Smooth muscle cell (in vitro differentiated cells): Measurements from ENCODE around the gene VPS51. TPM values are rescaled to one million over a fixed set of nuclear protein-coding genes. Genes with fewer than 3 reads are reported as not detected.

Source experiments
- DNase-seq: peaks from one replicate; lab custom pipeline; 2025; ENCODE audit not compliant: unreplicated experiment; lab: John Stamatoyannopoulos, UW
- H2AFZ ChIP-seq: fragments of 200-600 bp; sonication (generic); 2 replicates; pipeline ENCODE4 v1.6.0; 2016; ENCODE audit warnings: antibody characterized with exemption, low read depth, mild to moderate bottlenecking
- H3F3A ChIP-seq: fragments of 200-600 bp; sonication (generic); 2 replicates; pipeline ENCODE4 v1.6.0; 2017; ENCODE audit warnings: antibody characterized with exemption, low read depth
- H3K27ac ChIP-seq: fragments of 200-600 bp; sonication (generic); 2 replicates; pipeline ENCODE4 v1.5.1; 2016; ENCODE audit warnings: low read depth, mild to moderate bottlenecking
- H3K27me3 ChIP-seq: fragments of 200-600 bp; sonication (generic); 2 replicates; pipeline ENCODE4 v1.6.1; 2016; ENCODE audit warnings: low read depth, mild to moderate bottlenecking
- H3K36me3 ChIP-seq: fragments of 200-600 bp; sonication (generic); 2 replicates; pipeline ENCODE4 v1.5.1; 2016; ENCODE audit warnings: low read depth
- H3K4me1 ChIP-seq: fragments of 200-600 bp; sonication (generic); 2 replicates; pipeline ENCODE4 v1.5.1; 2016; ENCODE audit warnings: low read depth
- H3K4me2 ChIP-seq: fragments of 200-600 bp; sonication (generic); 2 replicates; pipeline ENCODE4 v1.6.0; 2016; ENCODE audit warnings: mild to moderate bottlenecking
- H3K4me3 ChIP-seq: fragments of 200-600 bp; sonication (generic); 2 replicates; pipeline ENCODE4 v1.5.1; 2016; ENCODE audit warnings: mild to moderate bottlenecking
- H3K79me2 ChIP-seq: fragments of 200-600 bp; sonication (generic); 2 replicates; pipeline ENCODE4 v1.6.0; 2016; ENCODE audit warnings: low read depth, mild to moderate bottlenecking
- H3K9ac ChIP-seq: fragments of 200-600 bp; sonication (generic); 2 replicates; pipeline ENCODE4 v1.6.0; 2016; ENCODE audit warnings: low read depth
- H3K9me3 ChIP-seq: fragments of 200-600 bp; sonication (generic); replicated peaks from 2 replicates; pipeline ENCODE4 v1.5.1; 2016; ENCODE audit warnings: low read depth
- H4K20me1 ChIP-seq: fragments of 200-600 bp; sonication (generic); 2 replicates; pipeline ENCODE4 v1.6.0; 2016; ENCODE audit warnings: low read depth
- WGBS: methylation state at CpG from one replicate; pipeline ENCODE4 v1.1.7; 2016; ENCODE audit warnings: low lambda C conversion rate; 5-methylcytosine and 5-hydroxymethylcytosine counted together
- polyA plus RNA-seq: library from polyadenylated mRNA; unstranded; fragments of >200 nt; fragmentation: Nextera tagmentation; extraction: Ambion mirVana; gene quantifications from 2 replicates; pipeline ENCODE4 v1.2.1, GENCODE V29; 2016
- total RNA-seq: library from RNA; depleted of rRNA; stranded (reverse); fragments of >200 nt; gene quantifications from 2 replicates; pipeline ENCODE4 v1.2.3, GENCODE V29; 2014
- TF ChIP-seq, protein P1 (sequence below): fragments of 200-600 bp; sonication (generic); IDR thresholded peaks from 2 replicates; pipeline ENCODE4 v1.5.1; 2017; ENCODE audit warnings: borderline replicate concordance, mild to moderate bottlenecking, antibody characterized with exemption; ENCODE audit not compliant: insufficient read depth, poor library complexity, severe bottlenecking

Gene VPS51
- total and polyA plus RNA-seq, 2 experiments from 2014 or later, result 55.2 to 154 TPM

DNA sequence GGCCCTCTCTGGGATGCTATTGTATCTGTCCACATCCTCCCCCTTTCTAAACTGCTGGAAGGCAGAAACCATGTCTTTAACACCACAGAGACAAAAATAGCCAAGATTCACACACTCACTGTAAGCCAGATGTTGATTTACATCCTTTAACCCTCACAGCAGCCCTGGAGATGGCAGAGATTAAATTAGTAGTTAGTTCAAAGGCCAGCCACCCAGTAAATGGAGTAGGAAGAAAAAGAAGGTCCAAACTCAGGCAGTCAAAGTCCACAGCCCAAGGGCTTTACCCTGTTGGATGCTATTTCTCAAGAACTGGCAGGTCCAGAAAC is 23.6 kb downstream of the VPS51 start:
- Histone ChIP-seq H3K79me2 (peaks cover 59% of the 10 kb centered on the region), H3K27me3 (no peaks in the 10 kb centered on the region), H3F3A (peaks cover 21% of the 10 kb centered on the region), H3K4me3 (no peak overlapping the region), H3K27ac (peak overlapping the region; percentile 89), H3K4me2 (no peak overlapping the region), H4K20me1 (no peaks in the 10 kb centered on the region), H3K4me1 (peaks cover 15% of the 10 kb centered on the region), H3K9ac (peak overlapping the region; percentile 32), H2AFZ (no peak overlapping the region), H3K36me3 (no peaks in the 10 kb centered on the region), H3K9me3 (no peaks in the 10 kb centered on the region)
- TF ChIP-seq, protein P1, sequence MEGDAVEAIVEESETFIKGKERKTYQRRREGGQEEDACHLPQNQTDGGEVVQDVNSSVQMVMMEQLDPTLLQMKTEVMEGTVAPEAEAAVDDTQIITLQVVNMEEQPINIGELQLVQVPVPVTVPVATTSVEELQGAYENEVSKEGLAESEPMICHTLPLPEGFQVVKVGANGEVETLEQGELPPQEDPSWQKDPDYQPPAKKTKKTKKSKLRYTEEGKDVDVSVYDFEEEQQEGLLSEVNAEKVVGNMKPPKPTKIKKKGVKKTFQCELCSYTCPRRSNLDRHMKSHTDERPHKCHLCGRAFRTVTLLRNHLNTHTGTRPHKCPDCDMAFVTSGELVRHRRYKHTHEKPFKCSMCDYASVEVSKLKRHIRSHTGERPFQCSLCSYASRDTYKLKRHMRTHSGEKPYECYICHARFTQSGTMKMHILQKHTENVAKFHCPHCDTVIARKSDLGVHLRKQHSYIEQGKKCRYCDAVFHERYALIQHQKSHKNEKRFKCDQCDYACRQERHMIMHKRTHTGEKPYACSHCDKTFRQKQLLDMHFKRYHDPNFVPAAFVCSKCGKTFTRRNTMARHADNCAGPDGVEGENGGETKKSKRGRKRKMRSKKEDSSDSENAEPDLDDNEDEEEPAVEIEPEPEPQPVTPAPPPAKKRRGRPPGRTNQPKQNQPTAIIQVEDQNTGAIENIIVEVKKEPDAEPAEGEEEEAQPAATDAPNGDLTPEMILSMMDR, result no peak
- DNase-seq, result no peak

DNA sequence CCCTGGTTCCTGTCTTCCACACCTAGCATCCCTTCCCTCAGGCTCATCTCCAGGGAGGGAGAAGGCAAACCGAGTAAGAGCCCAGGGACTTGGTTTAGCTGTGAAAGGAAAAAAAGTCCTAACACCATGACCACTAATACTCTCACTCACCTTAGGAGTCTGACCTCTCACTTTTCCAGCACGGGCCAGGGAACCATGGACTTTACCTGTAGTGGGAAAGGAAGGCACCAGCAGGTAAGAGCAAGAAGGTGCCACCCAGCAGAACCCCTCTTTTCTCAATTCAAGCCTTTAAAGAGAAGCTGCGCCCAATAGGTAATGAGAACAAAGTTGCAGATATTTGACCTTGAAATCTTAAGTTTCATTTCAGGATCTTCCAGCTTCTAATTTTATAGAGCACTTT is 24.8 kb downstream of the VPS51 start:
- H3K4me3 ChIP-seq, result peak overlapping the region; percentile 66
- no peaks in the 10 kb centered on the region for H3K27me3 ChIP-seq
- DNase-seq, result no peak
- H3K9me3 ChIP-seq, result no peaks in the 10 kb centered on the region
- peak overlapping the region; percentile 89 for H3K27ac ChIP-seq
- TF ChIP-seq, protein P1, result no peak
- H3K4me2 ChIP-seq, result peak overlapping the region; percentile 94
- H3K4me1 ChIP-seq, result peaks cover 15% of the 10 kb centered on the region
- peaks cover 21% of the 10 kb centered on the region for H3F3A ChIP-seq
- H3K9ac ChIP-seq, result peak overlapping the region; percentile 96
- no peaks in the 10 kb centered on the region for H3K36me3 ChIP-seq
- no peak overlapping the region for H2AFZ ChIP-seq
- peaks cover 54% of the 10 kb centered on the region for H3K79me2 ChIP-seq
- WGBS, result 92% methylated on average over 3 of the region's 3 CpGs
- no peaks in the 10 kb centered on the region for H4K20me1 ChIP-seq

DNA sequence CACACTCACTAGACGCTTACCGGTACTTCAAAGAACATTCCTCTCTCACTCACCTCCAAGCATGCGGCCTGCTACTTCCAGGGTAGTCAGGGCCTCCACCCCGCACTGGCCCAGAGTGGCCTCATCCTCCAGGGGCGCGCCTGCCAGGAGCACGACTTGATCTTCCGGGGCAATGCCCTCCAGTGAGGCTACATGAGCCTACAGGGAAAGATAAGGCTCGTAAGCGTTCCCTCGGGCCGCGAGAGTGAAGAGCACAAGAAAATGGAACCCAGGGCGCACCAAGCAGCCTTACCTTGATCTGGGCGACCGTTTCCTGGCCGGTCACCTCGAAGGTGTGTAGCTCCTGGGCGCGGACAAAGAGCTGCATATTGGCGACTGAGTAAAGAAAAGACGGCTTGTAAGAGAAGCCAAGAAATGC is 25.4 kb downstream of the VPS51 start:
- no peaks in the 10 kb centered on the region for H4K20me1 ChIP-seq
- H3K4me3 ChIP-seq, result peak overlapping the region; percentile 66
- peaks cover 14% of the 10 kb centered on the region for H3K4me1 ChIP-seq
- no peak overlapping the region for H2AFZ ChIP-seq
- peaks cover 48% of the 10 kb centered on the region for H3K79me2 ChIP-seq
- H3K9me3 ChIP-seq, result no peaks in the 10 kb centered on the region
- peaks cover 24% of the 10 kb centered on the region for H3F3A ChIP-seq
- peak overlapping the region; percentile 96 for H3K9ac ChIP-seq
- H3K36me3 ChIP-seq, result no peaks in the 10 kb centered on the region
- TF ChIP-seq, protein P1, result no peak
- peak overlapping the region; percentile 89 for H3K27ac ChIP-seq
- 6% methylated on average over 22 of the region's 22 CpGs for WGBS
- H3K27me3 ChIP-seq, result no peaks in the 10 kb centered on the region
- peak overlapping the region; percentile 94 for H3K4me2 ChIP-seq
- DNase-seq, result no peak

DNA sequence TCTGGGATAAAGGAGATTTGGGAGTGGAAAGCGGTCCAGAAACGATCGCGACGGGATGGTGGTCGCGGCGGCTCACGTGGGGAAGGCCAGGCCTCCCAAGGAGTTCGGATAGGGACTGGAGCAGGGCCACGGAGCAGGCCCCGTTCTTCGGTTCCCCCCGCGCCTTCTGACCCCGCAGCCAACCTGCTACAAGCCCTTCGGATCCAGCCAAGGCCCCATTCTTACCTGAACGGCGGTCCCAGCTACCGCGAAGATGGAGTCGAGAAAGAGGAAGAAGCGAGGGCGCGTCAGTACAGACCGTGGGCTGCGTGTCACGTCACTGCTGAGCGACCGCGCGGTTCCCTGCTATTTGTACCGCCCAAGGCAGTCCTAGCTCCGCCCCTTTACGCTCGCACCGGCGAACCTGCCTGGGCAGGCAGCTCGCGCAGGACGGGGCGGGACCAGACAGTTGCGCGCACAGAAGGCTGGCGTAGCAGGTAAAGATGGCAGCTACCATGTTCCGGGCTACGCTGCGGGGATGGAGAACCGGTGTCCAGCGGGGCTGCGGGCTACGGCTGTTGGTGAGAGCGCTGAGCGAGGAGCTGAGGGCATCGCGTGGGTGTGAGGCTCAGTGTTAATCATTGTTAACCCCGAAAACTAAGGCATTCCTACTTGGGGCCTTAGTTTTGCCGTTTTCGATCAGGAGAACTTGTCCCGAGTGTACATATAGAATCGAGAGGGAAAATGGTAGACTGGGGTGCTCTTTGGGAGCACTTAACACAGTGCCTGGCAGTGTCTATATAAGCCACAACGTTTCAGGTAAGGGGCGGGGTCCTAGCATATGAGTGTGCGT is 26.1 kb downstream of the VPS51 start, which contains the start of the genes FAU and MRPL49:
TSS of gene FAU (minus strand) at position 270 of the 832 bp plus-strand sequence. CDS start 321 bp downstream, outside the sequence.
TSS of gene MRPL49 (plus strand) at position 457 of the 832 bp plus-strand sequence. CDS start at position 483, 26 bp downstream.
- 1% methylated on average over 61 of the region's 64 CpGs for WGBS

More for the DNA sequence above, 26.1 kb downstream of the VPS51 start, which contains the start of the genes FAU and MRPL49:
- Histone ChIP-seq H3K4me1 (peaks cover 11% of the 10 kb centered on the region), H3K27me3 (no peaks in the 10 kb centered on the region), H3F3A (peaks cover 30% of the 10 kb centered on the region), H3K36me3 (no peaks in the 10 kb centered on the region), H3K27ac (peak within 1 kb of the TSS; percentile 89), H3K9ac (peak within 1 kb of the TSS; percentile 96), H3K4me3 (peak within 1 kb of the TSS; percentile 66), H4K20me1 (no peaks in the 10 kb centered on the region), H3K4me2 (peak within 1 kb of the TSS; percentile 94), H3K9me3 (no peaks in the 10 kb centered on the region), H3K79me2 (peaks cover 46% of the 10 kb centered on the region), H2AFZ (peak within 1 kb of the TSS; percentile 26)
- TF ChIP-seq, protein P1, result no peak
- DNase-seq, result peak; percentile 78
